NCI-H524 treated with DMSO at 0.1 percent for 48 hours (cell line): ENCODE data around the gene ECM1.

Experiments
- DNase-seq: peaks from one replicate; lab custom pipeline; 2025; lab: John Stamatoyannopoulos, UW

The ECM1 gene

GRCh38 chr1:150507912-150508864 lies at the start of gene ECM1:
TSS of gene ECM1 (plus strand) at chr1:150508109. CDS start at chr1:150508210, 101 bp downstream.
- no peak for DNase-seq

GRCh38 chr1:150464422-150464826 lies 43.5 kb upstream of the ECM1 start:
- no peak for DNase-seq

GRCh38 chr1:150466964-150467363 lies 40.9 kb upstream of the ECM1 start:
- no peak for DNase-seq

GRCh38 chr1:150469291-150469690 lies 38.6 kb upstream of the ECM1 start:
- no peak for DNase-seq

- DNase-seq: no peak
These were observed 35.2 kb upstream of the ECM1 start for GRCh38 chr1:150472601-150473200.

- DNase-seq: no peak
These were observed 34.2 kb upstream of the ECM1 start for GRCh38 chr1:150473659-150474058.

GRCh38 chr1:150474869-150475268 lies 33.0 kb upstream of the ECM1 start:
- no peak for DNase-seq

- no peak for DNase-seq
These were observed 31.2 kb upstream of the ECM1 start for GRCh38 chr1:150476754-150477153.

GRCh38 chr1:150477320-150477719 lies 30.6 kb upstream of the ECM1 start:
- DNase-seq: no peak

GRCh38 chr1:150477733-150478132 lies 30.2 kb upstream of the ECM1 start:
- DNase-seq: no peak

GRCh38 chr1:150479370-150479769 lies 28.5 kb upstream of the ECM1 start:
- no peak for DNase-seq

- no peak for DNase-seq
These were observed 28.0 kb upstream of the ECM1 start for GRCh38 chr1:150479927-150480352.

- DNase-seq: no peak
These were observed 23.5 kb upstream of the ECM1 start for GRCh38 chr1:150484431-150484830.

- no peak for DNase-seq
These were observed 23.0 kb upstream of the ECM1 start for GRCh38 chr1:150484861-150485260.

- peak; percentile 95 for DNase-seq
These were observed 20.7 kb upstream of the ECM1 start, which contains the start of gene TARS2 for GRCh38 chr1:150486966-150487762. TSS of gene TARS2 (plus strand) at chr1:150487419. CDS start at chr1:150487451, 32 bp downstream.

GRCh38 chr1:150487763-150488115 lies 20.2 kb upstream of the ECM1 start:
- DNase-seq: no peak

- DNase-seq: no peak
These were observed 14.7 kb upstream of the ECM1 start for GRCh38 chr1:150493175-150493574.

- no peak for DNase-seq
These were observed 9.6 kb upstream of the ECM1 start for GRCh38 chr1:150498342-150498741.

GRCh38 chr1:150505431-150505830 lies 2.5 kb upstream of the ECM1 start:
- DNase-seq: no peak

- DNase-seq: no peak
These were observed 1.1 kb downstream of the ECM1 start for GRCh38 chr1:150508982-150509381.

GRCh38 chr1:150511551-150511950 lies 3.6 kb downstream of the ECM1 start:
- DNase-seq: no peak

GRCh38 chr1:150511985-150512660 lies 4.2 kb downstream of the ECM1 start:
- DNase-seq: no peak
